HEK293 (cell line): Measurements from ENCODE around the gene EFHC1.

Source experiments
- CTCF ChIA-PET: fragments of 350-600 bp; formaldehyde crosslinking; extraction: SDS; loops from one replicate; lab custom pipeline; 2021; ENCODE audit warnings: antibody characterized with exemption; lab: Yijun Ruan, JAX
- POLR2A ChIA-PET: fragments of 300-600 bp; formaldehyde crosslinking; extraction: SDS; loops from one replicate; lab custom pipeline; 2020; ENCODE audit warnings: antibody characterized with exemption, inconsistent platforms; lab: Yijun Ruan, JAX
- H3K27ac ChIP-seq: fragments of 200-500 bp; sonication (Bioruptor generic); 2 replicates; pipeline ENCODE4 v1.5.1; 2014; ENCODE audit warnings: low read depth, low read length, control low read depth, inconsistent platforms; ENCODE audit errors: extremely low read depth
- H3K36me3 ChIP-seq, 2 experiments: fragments of 200-500 bp in 1 of 2; sonication (Bioruptor generic) in 1 of 2; 1 replicate in 1 of 2; 2 replicates in 1 of 2; pipeline ENCODE4 v1.5.1; 2014 to 2017; ENCODE audit warnings: inconsistent platforms in 2 of 2, low read length in 2 of 2; ENCODE audit not compliant: control insufficient read depth in 2 of 2, insufficient read depth in 1 of 2
- H3K4me1 ChIP-seq: fragments of 200-500 bp; sonication (Bioruptor generic); 2 replicates; pipeline ENCODE4 v1.5.1; 2014; ENCODE audit warnings: mild to moderate bottlenecking, low read length, inconsistent platforms; ENCODE audit not compliant: control insufficient read depth, insufficient read depth
- H3K4me3 ChIP-seq: 2 replicates; pipeline ENCODE4 v1.5.1; 2011; ENCODE audit warnings: low read depth, mild to moderate bottlenecking, control low read depth, low read length, moderate library complexity
- H3K9me3 ChIP-seq: fragments of 200-500 bp; sonication (Bioruptor generic); 2 replicates; pipeline ENCODE4 v1.5.1; 2014; ENCODE audit warnings: low read depth, low read length, inconsistent platforms; ENCODE audit not compliant: control insufficient read depth, insufficient read depth
- OSR2 ChIP-seq: fragments of 450-650 bp; formaldehyde crosslinking; IDR thresholded peaks from 2 replicates; pipeline ENCODE4 v1.5.1; 2016; ENCODE audit warnings: missing biosample characterization, missing genetic modification characterization
- PBX3 ChIP-seq: sonication (generic); formaldehyde crosslinking; IDR thresholded peaks from 2 replicates; pipeline ENCODE4 v1.8.1; 2022; ENCODE audit warnings: mild to moderate bottlenecking, moderate library complexity, missing genetic modification reagents
- PRDM10 ChIP-seq: fragments of 450-650 bp; formaldehyde crosslinking; IDR thresholded peaks from 2 replicates; pipeline ENCODE4 v1.5.1; 2016; ENCODE audit warnings: missing biosample characterization, missing genetic modification characterization
- RBAK ChIP-seq: fragments of 450-650 bp; formaldehyde crosslinking; IDR thresholded peaks from 2 replicates; pipeline ENCODE4 v1.5.1; 2016; ENCODE audit warnings: missing biosample characterization, missing genetic modification characterization
- WT1 ChIP-seq: fragments of 450-650 bp; formaldehyde crosslinking; IDR thresholded peaks from 2 replicates; pipeline ENCODE4 v1.5.1; 2016; ENCODE audit warnings: missing biosample characterization, missing genetic modification characterization
- ZBTB17 ChIP-seq: fragments of 450-650 bp; formaldehyde crosslinking; IDR thresholded peaks from 2 replicates; pipeline ENCODE4 v1.5.1; 2016; ENCODE audit warnings: missing biosample characterization, missing genetic modification characterization
- ZBTB20 ChIP-seq: fragments of 450-650 bp; formaldehyde crosslinking; IDR thresholded peaks from 2 replicates; pipeline ENCODE4 v1.5.1; 2016; ENCODE audit warnings: missing biosample characterization, missing genetic modification characterization
- ZFP3 ChIP-seq: fragments of 450-650 bp; formaldehyde crosslinking; IDR thresholded peaks from 2 replicates; pipeline ENCODE4 v1.5.1; 2016; ENCODE audit warnings: low read depth, missing biosample characterization, missing genetic modification characterization
- ZFP69B ChIP-seq: fragments of 450-650 bp; formaldehyde crosslinking; IDR thresholded peaks from 2 replicates; pipeline ENCODE4 v1.5.1; 2016; ENCODE audit warnings: missing biosample characterization, missing genetic modification characterization
- ZIC2 ChIP-seq: fragments of 450-650 bp; formaldehyde crosslinking; IDR thresholded peaks from 2 replicates; pipeline ENCODE4 v1.5.1; 2016; ENCODE audit warnings: missing biosample characterization, missing genetic modification characterization
- ZNF132 ChIP-seq: fragments of 450-650 bp; formaldehyde crosslinking; IDR thresholded peaks from 2 replicates; pipeline ENCODE4 v1.5.1; 2017; ENCODE audit warnings: missing biosample characterization, missing genetic modification characterization, borderline replicate concordance
- ZNF133 ChIP-seq: fragments of 450-650 bp; formaldehyde crosslinking; IDR thresholded peaks from 2 replicates; pipeline ENCODE4 v1.5.1; 2016; ENCODE audit warnings: missing biosample characterization, missing genetic modification characterization
- ZNF23 ChIP-seq: fragments of 450-650 bp; formaldehyde crosslinking; IDR thresholded peaks from 2 replicates; pipeline ENCODE4 v1.5.1; 2016; ENCODE audit warnings: missing biosample characterization, missing genetic modification characterization, borderline replicate concordance
- ZNF398 ChIP-seq: fragments of 450-650 bp; formaldehyde crosslinking; IDR thresholded peaks from 2 replicates; pipeline ENCODE4 v1.5.1; 2017; ENCODE audit warnings: missing biosample characterization, missing genetic modification characterization
- ZNF544 ChIP-seq: fragments of 450-650 bp; formaldehyde crosslinking; IDR thresholded peaks from 2 replicates; pipeline ENCODE4 v1.5.0; 2017; ENCODE audit warnings: missing biosample characterization, missing genetic modification characterization
- ZNF558 ChIP-seq: fragments of 450-650 bp; formaldehyde crosslinking; IDR thresholded peaks from 2 replicates; pipeline ENCODE4 v1.5.1; 2016; ENCODE audit warnings: missing biosample characterization, missing genetic modification characterization
- ZNF747 ChIP-seq: fragments of 450-650 bp; formaldehyde crosslinking; IDR thresholded peaks from 2 replicates; pipeline ENCODE4 v1.5.1; 2016; ENCODE audit warnings: missing biosample characterization, missing genetic modification characterization
- ZNF776 ChIP-seq: fragments of 450-650 bp; formaldehyde crosslinking; IDR thresholded peaks from 2 replicates; pipeline ENCODE4 v1.5.0; 2017; ENCODE audit warnings: missing biosample characterization, missing genetic modification characterization, borderline replicate concordance
- ZNF792 ChIP-seq: fragments of 450-650 bp; formaldehyde crosslinking; IDR thresholded peaks from 2 replicates; pipeline ENCODE4 v1.5.1; 2016; ENCODE audit warnings: missing biosample characterization, missing genetic modification characterization
- ZNF830 ChIP-seq: fragments of 450-650 bp; IDR thresholded peaks from 2 replicates; pipeline ENCODE4 v1.5.0; 2018; ENCODE audit warnings: missing biosample characterization, missing genetic modification characterization, low read depth, mild to moderate bottlenecking, moderate library complexity
- TF ChIP-seq, protein P1 (sequence below): fragments of 450-650 bp; formaldehyde crosslinking; IDR thresholded peaks from 2 replicates; pipeline ENCODE4 v1.5.1; 2017; ENCODE audit warnings: missing biosample characterization, missing genetic modification characterization
- TF ChIP-seq, protein P2 (sequence below): fragments of 450-650 bp; formaldehyde crosslinking; IDR thresholded peaks from 2 replicates; pipeline ENCODE4 v1.5.1; 2016; ENCODE audit warnings: missing biosample characterization, missing genetic modification characterization, borderline replicate concordance

EFHC1 gene

GRCh38 chr6:52519618-52520017 is 99.5 kb downstream of the EFHC1 start (continued):
- TF ChIP-seq ZBTB20 (tag by site-specific recombination) (no peak), ZBTB17 (tag by site-specific recombination) (no peak), ZNF133 (tag by site-specific recombination) (no peak)
- TF ChIP-seq, protein P1, sequence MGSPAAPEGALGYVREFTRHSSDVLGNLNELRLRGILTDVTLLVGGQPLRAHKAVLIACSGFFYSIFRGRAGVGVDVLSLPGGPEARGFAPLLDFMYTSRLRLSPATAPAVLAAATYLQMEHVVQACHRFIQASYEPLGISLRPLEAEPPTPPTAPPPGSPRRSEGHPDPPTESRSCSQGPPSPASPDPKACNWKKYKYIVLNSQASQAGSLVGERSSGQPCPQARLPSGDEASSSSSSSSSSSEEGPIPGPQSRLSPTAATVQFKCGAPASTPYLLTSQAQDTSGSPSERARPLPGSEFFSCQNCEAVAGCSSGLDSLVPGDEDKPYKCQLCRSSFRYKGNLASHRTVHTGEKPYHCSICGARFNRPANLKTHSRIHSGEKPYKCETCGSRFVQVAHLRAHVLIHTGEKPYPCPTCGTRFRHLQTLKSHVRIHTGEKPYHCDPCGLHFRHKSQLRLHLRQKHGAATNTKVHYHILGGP: no peak

DNA sequence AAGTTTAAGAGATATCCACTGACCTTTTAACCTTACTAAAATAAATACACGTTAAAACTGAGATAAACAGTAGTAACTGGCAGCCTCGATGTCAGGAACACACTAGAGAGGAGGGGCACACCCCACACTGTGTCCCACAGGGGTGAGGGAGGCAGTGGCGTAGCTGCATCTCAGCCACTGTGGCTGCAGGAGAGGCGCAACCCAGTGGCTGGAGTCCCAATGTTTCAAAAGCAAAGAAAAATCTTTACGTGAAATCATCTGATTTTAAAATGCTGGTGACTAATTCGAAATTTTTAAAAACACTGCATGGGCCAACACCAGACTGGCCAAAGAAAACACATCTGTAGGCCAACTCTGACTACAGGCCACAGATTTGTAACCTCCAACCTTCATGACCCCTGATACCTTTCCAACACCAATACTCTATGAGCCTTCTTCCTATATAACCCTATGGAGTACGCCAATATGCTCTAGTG is 102.0 kb downstream of the EFHC1 start:
- ChIA-PET POLR2A (interaction anchor here (0.8 kb wide), 1 partner anchor 102 kb away, joined by 3 read pairs; the partner anchor contains the start of gene EFHC1), CTCF (interaction anchor here (0.5 to 1.1 kb wide), 2 partner anchors 130 to 140 kb away, joined by 3 read pairs; no protein-coding TSS in a partner anchor)
- Histone ChIP-seq H3K9me3 (no peaks in the 10 kb centered on the region), H3K4me3 (no peak overlapping the region), H3K27ac (no peak overlapping the region), H3K4me1 (peaks cover 21% of the 10 kb centered on the region), H3K36me3 (no peaks in the 10 kb centered on the region)
- TF ChIP-seq ZNF747 (tag by site-specific recombination): no peak
- TF ChIP-seq RBAK: no peak
- no peak for TF ChIP-seq ZNF23 (tag by site-specific recombination)
- TF ChIP-seq ZNF398: no peak
- no peak for TF ChIP-seq ZNF830
- no peak for TF ChIP-seq ZFP3 (tag by site-specific recombination)
- no peak for TF ChIP-seq ZNF776 (tag by site-specific recombination)
- TF ChIP-seq ZFP69B: no peak
- no peak for TF ChIP-seq ZNF558 (tag by site-specific recombination)
- TF ChIP-seq OSR2 (tag by site-specific recombination): no peak
- TF ChIP-seq, protein P2, sequence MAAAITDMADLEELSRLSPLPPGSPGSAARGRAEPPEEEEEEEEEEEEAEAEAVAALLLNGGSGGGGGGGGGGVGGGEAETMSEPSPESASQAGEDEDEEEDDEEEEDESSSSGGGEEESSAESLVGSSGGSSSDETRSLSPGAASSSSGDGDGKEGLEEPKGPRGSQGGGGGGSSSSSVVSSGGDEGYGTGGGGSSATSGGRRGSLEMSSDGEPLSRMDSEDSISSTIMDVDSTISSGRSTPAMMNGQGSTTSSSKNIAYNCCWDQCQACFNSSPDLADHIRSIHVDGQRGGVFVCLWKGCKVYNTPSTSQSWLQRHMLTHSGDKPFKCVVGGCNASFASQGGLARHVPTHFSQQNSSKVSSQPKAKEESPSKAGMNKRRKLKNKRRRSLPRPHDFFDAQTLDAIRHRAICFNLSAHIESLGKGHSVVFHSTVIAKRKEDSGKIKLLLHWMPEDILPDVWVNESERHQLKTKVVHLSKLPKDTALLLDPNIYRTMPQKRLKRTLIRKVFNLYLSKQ (tag by site-specific recombination): no peak
- TF ChIP-seq ZNF132 (tag by site-specific recombination): no peak
- no peak for TF ChIP-seq ZNF792
- TF ChIP-seq PBX3 (CRISPR knock-in tag): no peak

- TF ChIP-seq ZIC2 (tag by site-specific recombination) (no peak), ZNF544 (tag by site-specific recombination) (no peak), WT1 (no peak), PRDM10 (tag by site-specific recombination) (0 out of 2 replicates have a peak, but pooled peaks have one; percentile 25)
- H3K4me1 ChIP-seq: peaks cover 19% of the 10 kb centered on the region
Measured at GRCh38 chr6:52522655-52523054, 102.5 kb downstream of the EFHC1 start.

More at GRCh38 chr6:52522655-52523054, 102.5 kb downstream of the EFHC1 start:
- Histone ChIP-seq H3K27ac (no peak overlapping the region), H3K36me3 (no peaks in the 10 kb centered on the region), H3K4me3 (no peak overlapping the region), H3K9me3 (no peaks in the 10 kb centered on the region)
- POLR2A ChIA-PET: interaction anchor here (0.8 to 1.4 kb wide), 3 partner anchors 13 to 103 kb away, joined by 3 read pairs; partner anchors contain the start of gene EFHC1
- CTCF ChIA-PET: interaction anchor here (0.5 to 1.3 kb wide), 4 partner anchors 76 to 149 kb away, joined by 3 to 5 read pairs (median 3); no protein-coding TSS in a partner anchor
